ENCODE measurements around the gene CNR2.

- TF ChIP-seq CTCF (IDR thresholded peaks at IDR 0.05) (no peak), POLR2A (IDR thresholded peaks at IDR 0.05) (no peak)
Observed at GRCh38 chr1:23924601-23925000, 11.4 kb upstream of the CNR2 start.
